Measurements from ENCODE around the gene TFF2.

TFF2 gene

GRCh38 chr21:42366292-42367010 lies 15.7 kb upstream of the TFF2 start, which contains the start of gene TFF1:
TFF1 (minus strand) TSS chr21:42366535; CDS start chr21:42366495, 40 bp downstream.
- DNase-seq (ENCODE audit: low read depth) = no peak

- DNase-seq (ENCODE audit: low read depth) = no peak
Observed at GRCh38 chr21:42365770-42366169, 15.0 kb upstream of the TFF2 start.

- DNase-seq (ENCODE audit: low read depth) = no peak
Observed at GRCh38 chr21:42364304-42364865, 13.6 kb upstream of the TFF2 start.

GRCh38 chr21:42363312-42363711 lies 12.5 kb upstream of the TFF2 start:
- DNase-seq (ENCODE audit: low read depth) = no peak

GRCh38 chr21:42362700-42363099 lies 11.9 kb upstream of the TFF2 start:
- DNase-seq (ENCODE audit: low read depth) = no peak

- DNase-seq (ENCODE audit: low read depth) = no peak
Observed at GRCh38 chr21:42362198-42362597, 11.4 kb upstream of the TFF2 start.

GRCh38 chr21:42361286-42361685 lies 10.5 kb upstream of the TFF2 start:
- no peak for DNase-seq (ENCODE audit: low read depth)

- DNase-seq (ENCODE audit: low read depth) = no peak
Observed at GRCh38 chr21:42360317-42360716, 9.5 kb upstream of the TFF2 start.

GRCh38 chr21:42358937-42359336 lies 8.1 kb upstream of the TFF2 start:
- DNase-seq (ENCODE audit: low read depth) = no peak

- no peak for DNase-seq (ENCODE audit: low read depth)
Observed at GRCh38 chr21:42358261-42358660, 7.5 kb upstream of the TFF2 start.

GRCh38 chr21:42357307-42357706 lies 6.5 kb upstream of the TFF2 start:
- DNase-seq (ENCODE audit: low read depth) = no peak

- DNase-seq (ENCODE audit: low read depth) = no peak
Observed at GRCh38 chr21:42356650-42357049, 5.9 kb upstream of the TFF2 start.

GRCh38 chr21:42356046-42356445 lies 5.3 kb upstream of the TFF2 start:
- DNase-seq (ENCODE audit: low read depth) = no peak

- DNase-seq (ENCODE audit: low read depth) = no peak
Observed at GRCh38 chr21:42353623-42354022, 2.8 kb upstream of the TFF2 start.

- no peak for DNase-seq (ENCODE audit: low read depth)
Observed at GRCh38 chr21:42352441-42353095, 1.8 kb upstream of the TFF2 start.

- no peak for DNase-seq (ENCODE audit: low read depth)
Observed at GRCh38 chr21:42351626-42352440, 1.0 kb upstream of the TFF2 start.

- no peak for DNase-seq (ENCODE audit: low read depth)
Observed at GRCh38 chr21:42350318-42350910, 380 bp downstream of the TFF2 start.

- DNase-seq (ENCODE audit: low read depth) = no peak
Observed at GRCh38 chr21:42349420-42350317, 1.1 kb downstream of the TFF2 start.

GRCh38 chr21:42348762-42349161 lies 2.0 kb downstream of the TFF2 start:
- DNase-seq (ENCODE audit: low read depth) = no peak

- DNase-seq (ENCODE audit: low read depth) = no peak
Observed at GRCh38 chr21:42347601-42348327, 3.0 kb downstream of the TFF2 start.

Data from EH (cell line).